Testis (tissue), 2 donors: ENCODE data around the gene PPM1J.

Source experiments
- CTCF ChIP-seq, 3 experiments: fragments of 450-650 bp in 2 of 3; fragments of 200-600 bp in 1 of 3; sonication (generic) in 1 of 3; IDR thresholded peaks; one replicate each; pipeline ENCODE4 v1.5.1; 2016 to 2019; ENCODE audit warnings: antibody characterized with exemption in 3 of 3, mild to moderate bottlenecking in 2 of 3, moderate library complexity in 1 of 3
- POLR2A ChIP-seq: fragments of 450-650 bp; IDR thresholded peaks from one replicate; pipeline ENCODE4 v1.6.1; 2017; ENCODE audit warnings: antibody characterized with exemption, mild to moderate bottlenecking, moderate library complexity

DNA sequence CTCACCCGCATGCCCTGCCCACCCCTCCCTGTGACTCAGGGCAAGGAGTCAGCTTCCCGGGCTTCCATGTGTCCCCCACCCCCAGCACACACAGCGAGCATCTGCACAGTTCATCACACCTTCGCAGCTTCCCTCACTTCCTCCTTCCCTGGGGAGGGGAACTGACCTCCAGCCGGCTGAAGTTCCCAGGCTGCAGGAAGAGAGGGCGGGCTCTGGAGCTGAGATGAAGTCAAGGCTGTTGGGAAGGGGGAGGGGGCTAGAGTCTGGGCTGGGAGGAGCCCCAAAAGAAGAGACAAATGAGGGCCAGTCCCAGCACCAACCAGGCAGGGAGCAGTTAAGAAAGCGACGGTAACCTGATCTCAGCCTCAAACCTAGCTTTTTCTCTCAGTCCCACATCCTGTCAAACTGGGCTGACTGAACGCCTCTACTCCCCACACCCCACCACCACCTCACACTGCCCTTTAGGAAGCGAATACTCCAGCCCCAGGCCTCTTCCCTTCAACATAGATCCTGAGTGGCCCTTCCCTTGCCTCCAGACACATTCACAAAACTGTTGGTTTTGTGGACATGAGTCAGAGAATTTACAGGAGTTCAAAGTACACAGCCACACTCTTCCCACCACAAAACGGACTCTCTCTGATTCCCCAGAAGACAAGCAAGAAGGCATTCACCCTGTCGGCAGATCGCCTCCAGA lies 10.1 kb downstream of the PPM1J start:
- TF ChIP-seq CTCF (IDR thresholded peaks at IDR 0.05), result no peak
- peak; percentile 47 for TF ChIP-seq POLR2A
